ENCODE data around the gene KCNK7.

KCNK7 gene

DNA sequence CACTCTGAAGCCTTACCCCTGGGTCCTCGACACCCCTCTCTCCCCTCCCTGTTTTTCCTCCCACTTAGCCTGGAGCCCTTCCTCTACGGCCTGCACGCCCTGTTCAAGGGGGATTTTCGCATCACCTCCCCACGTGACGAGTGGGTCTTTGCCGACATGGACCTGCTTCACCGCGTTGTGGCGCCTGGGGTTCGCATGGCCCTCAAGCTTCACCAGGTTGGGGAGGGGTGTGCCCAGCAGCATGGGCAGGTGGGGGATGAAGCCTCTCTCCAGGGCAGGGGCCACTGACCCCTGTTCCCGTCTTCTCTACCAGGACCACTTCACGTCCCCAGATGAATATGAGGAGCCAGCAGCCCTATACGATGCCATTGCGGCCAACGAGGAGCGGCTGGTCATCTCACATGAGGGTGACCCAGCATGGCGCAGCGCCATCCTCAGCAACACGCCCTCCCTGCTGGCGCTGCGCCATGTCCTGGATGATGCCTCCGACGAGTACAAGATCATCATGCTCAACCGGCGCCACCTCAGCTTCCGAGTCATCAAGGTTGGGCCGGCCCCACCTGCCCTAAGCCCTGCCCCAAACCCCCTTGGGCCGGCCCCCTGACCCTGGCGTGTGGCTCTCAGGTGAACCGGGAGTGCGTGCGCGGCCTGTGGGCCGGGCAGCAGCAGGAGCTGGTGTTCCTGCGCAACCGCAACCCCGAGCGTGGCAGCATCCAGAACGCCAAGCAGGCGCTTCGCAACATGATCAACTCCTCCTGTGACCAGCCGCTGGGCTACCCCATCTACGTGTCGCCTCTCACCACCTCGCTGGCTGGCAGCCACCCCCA, 39.5 kb upstream of the KCNK7 start:
- Mint-ChIP-seq H3K4me1 (ENCODE audit: low read depth) (peaks cover 32% of the 10 kb centered on the region), H3K27me3 (no peaks in the 10 kb centered on the region), H3K9me3 (ENCODE audit: low read depth) (no peaks in the 10 kb centered on the region), H3K36me3 (no peaks in the 10 kb centered on the region), H3K27ac (no peak overlapping the region), H3K4me3 (no peak overlapping the region)

DNA sequence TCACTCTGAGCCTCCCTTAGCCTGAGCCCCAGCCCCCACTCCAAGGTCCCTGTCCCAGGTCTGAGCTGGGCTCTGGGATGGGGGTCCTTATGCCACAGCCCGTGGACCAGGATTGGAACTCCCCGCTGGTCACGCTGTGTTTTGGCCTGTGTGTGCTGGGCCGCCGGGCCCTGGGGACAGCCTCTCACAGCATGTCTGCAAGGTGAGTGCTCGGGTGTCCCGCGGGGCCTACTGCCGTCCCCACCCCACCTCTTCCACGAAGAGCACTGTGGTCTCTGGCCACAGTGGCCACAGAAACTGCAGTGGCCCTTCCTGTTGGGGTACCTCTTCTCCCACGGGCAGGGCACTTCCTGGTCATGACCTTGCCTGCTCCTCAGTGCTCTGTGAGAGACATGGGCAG, 38.8 kb upstream of the KCNK7 start:
- H3K27me3 Mint-ChIP-seq: no peaks in the 10 kb centered on the region
- no peak overlapping the region for H3K27ac Mint-ChIP-seq
- H3K4me3 Mint-ChIP-seq: no peak overlapping the region
- H3K4me1 Mint-ChIP-seq (ENCODE audit: low read depth): peaks cover 25% of the 10 kb centered on the region
- no peaks in the 10 kb centered on the region for H3K9me3 Mint-ChIP-seq (ENCODE audit: low read depth)
- H3K36me3 Mint-ChIP-seq: no peaks in the 10 kb centered on the region

DNA sequence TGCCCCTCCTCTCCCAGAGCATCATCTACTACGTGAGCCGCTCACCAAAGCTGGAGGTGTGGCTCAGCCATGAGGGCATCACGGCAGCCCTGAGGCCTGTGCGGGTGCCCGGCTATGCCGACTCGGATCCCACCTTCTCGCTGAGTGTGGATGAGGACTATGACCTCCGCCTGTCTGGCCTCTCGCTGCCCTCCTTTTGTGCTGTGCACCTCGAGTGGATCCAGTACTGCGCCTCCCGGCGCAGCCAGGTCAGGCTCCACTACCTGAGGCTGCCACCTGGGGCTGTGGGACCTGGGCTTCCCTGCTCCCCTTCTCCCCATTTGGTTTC, 38.5 kb upstream of the KCNK7 start:
- Mint-ChIP-seq H3K4me3 (no peak overlapping the region), H3K27ac (peak overlapping the region; percentile 34), H3K4me1 (ENCODE audit: low read depth) (peaks cover 25% of the 10 kb centered on the region), H3K27me3 (no peaks in the 10 kb centered on the region), H3K36me3 (no peaks in the 10 kb centered on the region), H3K9me3 (ENCODE audit: low read depth) (no peaks in the 10 kb centered on the region)

DNA sequence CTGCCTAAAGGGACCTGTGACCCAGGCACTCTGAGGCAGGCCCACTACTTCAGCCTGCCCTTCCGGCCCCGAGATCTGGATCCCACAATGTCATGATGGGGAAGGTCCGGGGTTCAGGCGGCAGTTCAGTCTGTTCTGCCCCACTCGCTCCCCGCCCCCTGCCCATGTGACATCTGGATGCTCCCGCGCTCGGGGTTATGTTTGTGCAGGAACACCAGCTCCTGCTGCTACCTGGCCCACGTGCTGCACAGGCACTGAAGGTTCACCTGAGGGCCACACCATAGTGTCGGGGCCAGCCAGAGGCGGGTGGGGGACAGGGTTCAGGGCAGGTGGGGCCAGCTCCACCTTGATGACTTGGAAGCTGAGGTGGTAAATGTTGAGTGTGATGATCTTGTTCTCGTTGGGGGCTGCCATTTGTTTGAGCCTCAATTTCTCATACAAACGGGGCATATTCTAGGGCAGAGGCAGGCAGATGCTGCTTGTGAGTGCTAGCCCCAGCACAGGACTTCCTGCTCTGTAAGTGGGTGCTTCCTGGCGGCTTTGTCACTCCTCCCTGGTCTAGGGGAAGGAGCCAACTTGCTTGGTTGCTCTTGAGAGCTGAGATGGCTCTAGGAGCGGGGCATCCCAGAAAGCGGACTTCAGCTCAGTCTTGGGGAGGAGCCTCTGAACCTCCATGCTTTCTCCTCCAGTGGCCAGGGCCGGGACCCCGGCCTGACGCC, 37.9 kb upstream of the KCNK7 start:
- Mint-ChIP-seq H3K27ac (peak overlapping the region; percentile 42), H3K27me3 (no peaks in the 10 kb centered on the region), H3K9me3 (ENCODE audit: low read depth) (no peaks in the 10 kb centered on the region), H3K4me3 (no peak overlapping the region), H3K4me1 (ENCODE audit: low read depth) (peaks cover 20% of the 10 kb centered on the region), H3K36me3 (no peaks in the 10 kb centered on the region)

DNA sequence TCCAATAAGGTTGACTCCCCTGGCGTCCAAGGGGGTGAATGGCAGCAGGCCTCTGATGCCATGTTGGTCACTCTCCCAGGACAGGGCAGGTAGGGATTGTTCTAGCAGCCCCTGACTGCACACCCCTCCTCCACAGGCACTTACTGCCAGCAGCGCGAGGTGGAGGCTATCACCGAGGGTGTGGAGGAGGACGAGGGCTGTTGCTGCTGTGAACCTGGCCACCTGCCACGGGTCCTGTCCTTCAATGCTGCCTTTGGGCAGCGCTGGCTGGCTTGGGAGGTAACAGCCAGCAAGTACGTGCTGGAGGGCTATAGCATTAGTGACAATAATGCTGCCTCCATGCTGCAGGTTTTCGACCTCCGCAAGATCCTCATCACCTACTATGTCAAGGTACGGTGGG, 34.6 kb upstream of the KCNK7 start:
- no peak overlapping the region for H3K27ac Mint-ChIP-seq
- peaks cover 16% of the 10 kb centered on the region for H3K4me1 Mint-ChIP-seq (ENCODE audit: low read depth)
- H3K9me3 Mint-ChIP-seq (ENCODE audit: low read depth): no peaks in the 10 kb centered on the region
- no peak overlapping the region for H3K4me3 Mint-ChIP-seq
- no peaks in the 10 kb centered on the region for H3K36me3 Mint-ChIP-seq
- H3K27me3 Mint-ChIP-seq: no peaks in the 10 kb centered on the region

DNA sequence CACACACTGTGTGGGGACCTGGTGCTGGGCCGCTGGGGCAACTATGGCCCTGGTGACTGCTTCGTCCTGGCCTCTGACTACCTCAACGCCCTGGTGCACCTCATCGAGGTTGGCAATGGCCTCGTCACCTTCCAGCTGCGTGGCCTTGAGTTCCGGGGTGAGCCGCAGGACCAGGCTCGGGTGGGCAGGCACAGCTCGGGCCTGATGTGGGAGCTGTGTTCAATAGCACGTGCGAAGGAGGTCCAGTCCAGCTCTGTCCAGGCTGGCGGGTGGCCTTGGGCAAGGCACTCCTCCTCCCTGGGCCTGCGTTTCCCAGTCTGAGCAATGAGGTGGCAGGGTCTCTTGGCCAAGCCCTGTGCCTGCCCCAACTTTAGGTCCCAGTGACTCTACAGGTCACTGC, 34.0 kb upstream of the KCNK7 start:
- Mint-ChIP-seq H3K27me3 (no peaks in the 10 kb centered on the region), H3K9me3 (ENCODE audit: low read depth) (no peaks in the 10 kb centered on the region), H3K27ac (no peak overlapping the region), H3K4me1 (ENCODE audit: low read depth) (peaks cover 11% of the 10 kb centered on the region), H3K4me3 (no peak overlapping the region), H3K36me3 (no peaks in the 10 kb centered on the region)

DNA sequence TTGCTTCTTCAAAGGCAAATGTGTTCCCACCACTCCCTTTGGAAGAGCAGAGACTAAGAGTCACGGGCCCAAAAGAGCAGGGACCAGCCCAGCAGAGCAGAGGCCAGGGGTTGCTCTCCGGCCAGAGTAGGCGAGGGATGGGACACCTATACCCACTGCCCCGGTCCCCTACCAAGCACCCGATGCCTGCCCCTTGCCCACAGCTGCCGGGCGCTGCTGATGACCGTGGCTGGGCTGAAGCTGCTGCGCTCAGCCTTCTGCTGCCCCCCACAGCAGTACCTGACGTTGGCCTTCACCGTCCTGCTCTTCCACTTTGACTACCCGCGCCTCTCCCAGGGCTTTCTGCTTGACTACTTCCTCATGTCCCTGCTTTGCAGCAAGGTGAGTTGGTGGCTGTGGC, 31.6 kb upstream of the KCNK7 start:
- Mint-ChIP-seq H3K36me3 (no peaks in the 10 kb centered on the region), H3K27ac (no peak overlapping the region)

DNA sequence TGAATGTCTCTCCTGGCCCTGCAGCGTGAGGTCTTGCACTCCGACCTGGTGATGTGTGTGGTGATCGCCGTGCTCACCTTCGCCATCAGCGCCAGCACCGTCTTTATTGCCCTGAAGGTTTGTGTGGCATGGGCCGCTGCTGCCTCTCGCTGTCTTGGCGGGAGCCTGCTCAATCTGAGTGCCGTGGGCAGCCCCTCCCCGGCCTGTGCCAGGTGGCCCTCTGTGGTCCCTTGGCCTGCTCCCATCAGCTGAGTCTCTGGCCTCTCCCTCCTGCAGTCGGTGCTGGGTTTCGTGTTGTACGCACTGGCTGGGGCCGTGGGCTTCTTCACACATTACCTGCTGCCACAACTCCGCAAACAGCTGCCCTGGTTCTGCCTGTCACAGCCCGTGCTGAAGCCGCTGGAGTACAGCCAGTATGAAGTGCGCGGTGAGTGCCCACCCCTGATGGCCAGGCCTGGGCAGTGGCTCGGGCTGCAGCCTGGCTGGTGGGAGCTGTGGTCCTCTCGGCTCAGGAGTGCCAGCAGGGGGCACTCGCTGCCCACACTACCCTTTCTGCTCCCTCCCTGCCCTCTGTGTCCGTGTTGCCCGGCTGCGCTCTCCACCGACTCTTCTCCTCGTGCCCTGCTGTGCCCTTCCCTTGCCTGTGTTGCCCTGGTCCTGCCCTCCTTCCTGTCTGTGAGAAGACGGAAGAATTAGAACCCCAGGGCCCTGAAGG, 30.2 kb upstream of the KCNK7 start:
- Mint-ChIP-seq H3K36me3 (no peaks in the 10 kb centered on the region), H3K4me1 (ENCODE audit: low read depth) (peaks cover 4% of the 10 kb centered on the region), H3K27me3 (no peaks in the 10 kb centered on the region), H3K4me3 (no peak overlapping the region), H3K9me3 (ENCODE audit: low read depth) (no peaks in the 10 kb centered on the region), H3K27ac (no peak overlapping the region)

More for the DNA sequence above, 31.6 kb upstream of the KCNK7 start:
- Mint-ChIP-seq H3K9me3 (ENCODE audit: low read depth) (no peaks in the 10 kb centered on the region), H3K4me3 (no peak overlapping the region), H3K27me3 (no peaks in the 10 kb centered on the region), H3K4me1 (ENCODE audit: low read depth) (peaks cover 4% of the 10 kb centered on the region)

DNA sequence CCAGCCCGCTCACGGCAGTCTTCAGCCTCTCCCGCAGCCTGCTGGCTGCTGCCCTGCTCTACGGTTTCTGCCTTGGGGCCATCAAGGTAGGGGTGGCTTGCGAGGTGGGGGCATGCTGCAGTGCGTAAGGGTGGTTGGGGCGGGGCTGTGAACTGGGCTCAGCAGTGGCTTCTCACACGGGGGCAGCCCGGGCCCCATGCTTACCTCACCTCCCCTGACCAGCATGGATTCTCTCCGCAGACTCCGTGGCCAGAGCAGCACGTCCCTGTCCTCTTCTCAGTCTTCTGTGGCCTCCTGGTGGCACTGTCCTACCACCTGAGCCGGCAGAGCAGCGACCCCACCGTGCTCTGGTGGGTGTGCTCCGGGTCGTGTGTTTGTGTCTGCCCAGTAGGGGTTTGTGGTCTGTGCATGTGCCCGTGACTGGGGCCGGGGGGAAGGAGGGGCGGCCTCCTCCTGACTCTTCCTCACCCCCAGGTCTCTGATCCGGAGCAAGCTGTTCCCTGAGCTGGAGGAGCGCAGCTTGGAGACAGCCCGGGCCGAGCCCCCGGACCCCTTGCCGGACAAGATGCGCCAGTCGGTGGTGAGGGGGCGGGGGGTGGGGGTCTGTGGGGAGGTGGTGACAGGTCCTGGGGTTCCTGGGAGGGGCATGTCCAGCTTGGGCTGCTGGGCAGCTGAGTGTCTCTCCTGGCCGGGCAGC, 29.5 kb upstream of the KCNK7 start:
- Mint-ChIP-seq H3K4me1 (ENCODE audit: low read depth) (peaks cover 4% of the 10 kb centered on the region), H3K4me3 (no peak overlapping the region), H3K36me3 (no peaks in the 10 kb centered on the region), H3K27me3 (no peaks in the 10 kb centered on the region), H3K9me3 (ENCODE audit: low read depth) (no peaks in the 10 kb centered on the region), H3K27ac (no peak overlapping the region)

DNA sequence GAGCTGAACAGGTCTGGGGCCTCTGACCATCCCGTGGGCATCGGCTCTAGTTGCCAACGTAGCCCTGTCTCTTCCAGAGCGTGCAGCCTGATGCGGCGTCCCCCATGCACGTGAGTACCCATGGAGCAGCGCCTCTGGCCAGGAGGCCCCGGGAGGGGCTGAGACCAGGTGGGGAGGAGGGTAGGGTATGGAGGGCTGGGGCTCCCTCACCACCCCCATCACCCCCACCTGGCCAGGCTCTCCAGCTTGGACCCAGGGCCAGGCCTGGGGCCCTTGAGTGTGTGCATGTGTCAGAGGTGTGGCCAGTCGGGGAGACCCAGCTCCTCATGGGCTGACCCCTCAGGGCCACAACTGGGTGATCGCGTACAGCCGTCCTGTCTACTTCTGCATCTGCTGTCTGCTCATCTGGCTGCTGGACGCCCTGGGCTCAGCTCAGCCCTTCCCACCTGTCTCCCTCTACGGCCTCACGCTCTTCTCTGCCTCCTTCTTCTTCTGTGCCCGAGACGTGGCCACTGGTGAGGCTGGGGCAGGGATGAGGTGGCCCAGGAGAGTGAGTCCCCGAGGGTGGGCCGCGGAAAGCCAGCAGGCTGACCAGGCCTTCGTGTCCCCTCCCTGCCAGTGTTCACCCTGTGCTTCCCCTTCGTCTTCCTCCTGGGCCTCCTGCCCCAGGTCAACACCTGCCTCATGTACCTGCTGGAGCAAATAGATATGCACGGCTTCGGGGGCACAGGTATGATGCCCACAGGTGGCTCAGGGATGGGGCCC, 28.4 kb upstream of the KCNK7 start:
- Mint-ChIP-seq H3K27ac (no peak overlapping the region), H3K27me3 (no peaks in the 10 kb centered on the region), H3K4me3 (peak overlapping the region; percentile 22), H3K9me3 (ENCODE audit: low read depth) (no peaks in the 10 kb centered on the region), H3K4me1 (ENCODE audit: low read depth) (peaks cover 9% of the 10 kb centered on the region), H3K36me3 (no peaks in the 10 kb centered on the region)

DNA sequence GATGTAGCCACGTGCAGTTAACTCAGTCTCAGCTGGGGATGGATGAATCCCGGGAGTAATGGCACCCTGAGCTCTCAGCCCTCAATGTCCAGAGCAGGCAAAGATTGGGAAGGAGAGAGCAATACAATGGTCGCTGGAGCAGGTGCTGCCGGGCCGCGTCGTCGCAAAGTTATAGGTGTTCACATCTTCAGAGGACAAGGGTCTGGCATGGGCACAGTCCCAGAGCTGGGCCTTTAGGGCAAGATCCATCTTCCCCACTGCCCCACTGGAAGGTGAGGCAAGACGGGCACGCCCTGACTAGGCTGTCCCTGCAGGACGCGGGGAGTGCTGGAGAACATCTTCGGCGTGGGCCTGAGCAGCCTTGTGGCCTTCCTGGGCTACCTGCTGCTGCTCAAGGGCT, 27.6 kb upstream of the KCNK7 start:
- no peaks in the 10 kb centered on the region for H3K9me3 Mint-ChIP-seq (ENCODE audit: low read depth)
- no peak overlapping the region for H3K4me3 Mint-ChIP-seq
- H3K27ac Mint-ChIP-seq: no peak overlapping the region
- no peaks in the 10 kb centered on the region for H3K27me3 Mint-ChIP-seq
- peaks cover 10% of the 10 kb centered on the region for H3K4me1 Mint-ChIP-seq (ENCODE audit: low read depth)
- H3K36me3 Mint-ChIP-seq: no peaks in the 10 kb centered on the region

DNA sequence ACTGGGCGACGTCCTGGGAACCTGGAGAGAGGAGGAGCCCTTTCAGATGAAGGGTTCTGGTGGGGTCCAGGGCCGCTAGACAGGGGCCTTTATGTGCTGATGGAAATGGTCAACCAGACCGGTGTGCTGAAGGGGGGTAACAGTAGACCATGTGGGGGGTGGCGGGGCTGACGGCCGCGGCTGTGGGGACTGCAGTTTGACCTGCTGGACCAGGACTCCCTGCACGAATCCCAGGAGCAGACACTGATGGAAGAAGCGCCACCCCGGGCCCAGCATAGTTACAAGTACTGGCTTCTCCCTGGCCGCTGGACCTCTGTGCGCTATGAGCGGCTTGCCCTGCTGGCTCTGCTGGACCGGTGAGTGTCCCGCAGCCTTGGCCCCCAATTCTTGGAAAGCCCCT, 26.4 kb upstream of the KCNK7 start:
- Mint-ChIP-seq H3K4me3 (no peak overlapping the region), H3K36me3 (no peaks in the 10 kb centered on the region), H3K9me3 (ENCODE audit: low read depth) (no peaks in the 10 kb centered on the region), H3K27ac (no peak overlapping the region), H3K4me1 (ENCODE audit: low read depth) (peaks cover 15% of the 10 kb centered on the region), H3K27me3 (no peaks in the 10 kb centered on the region)

DNA sequence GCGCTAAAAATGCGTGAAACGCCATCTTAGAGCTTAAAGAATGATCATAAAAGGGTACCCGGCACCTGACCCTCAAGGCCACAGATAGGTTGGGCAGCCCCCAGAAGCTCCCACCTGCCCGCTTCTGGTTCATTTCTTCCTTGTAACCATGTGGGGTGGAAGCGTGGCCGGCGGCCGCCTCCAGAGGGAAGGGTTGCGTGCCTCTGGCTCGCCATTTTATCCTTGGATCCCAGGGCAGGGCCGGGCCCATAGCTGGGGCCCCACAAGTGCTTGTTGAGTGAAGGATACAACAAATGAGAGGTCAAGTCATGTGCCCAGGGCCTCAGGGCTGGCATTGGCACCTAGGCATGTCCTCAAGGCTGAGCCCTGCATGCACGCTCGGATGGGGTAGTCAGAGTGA, 25.9 kb upstream of the KCNK7 start:
- peaks cover 20% of the 10 kb centered on the region for H3K4me1 Mint-ChIP-seq (ENCODE audit: low read depth)
- no peaks in the 10 kb centered on the region for H3K9me3 Mint-ChIP-seq (ENCODE audit: low read depth)
- no peaks in the 10 kb centered on the region for H3K27me3 Mint-ChIP-seq
- peaks cover 3% of the 10 kb centered on the region for H3K36me3 Mint-ChIP-seq
- H3K4me3 Mint-ChIP-seq: no peak overlapping the region
- H3K27ac Mint-ChIP-seq: no peak overlapping the region

DNA sequence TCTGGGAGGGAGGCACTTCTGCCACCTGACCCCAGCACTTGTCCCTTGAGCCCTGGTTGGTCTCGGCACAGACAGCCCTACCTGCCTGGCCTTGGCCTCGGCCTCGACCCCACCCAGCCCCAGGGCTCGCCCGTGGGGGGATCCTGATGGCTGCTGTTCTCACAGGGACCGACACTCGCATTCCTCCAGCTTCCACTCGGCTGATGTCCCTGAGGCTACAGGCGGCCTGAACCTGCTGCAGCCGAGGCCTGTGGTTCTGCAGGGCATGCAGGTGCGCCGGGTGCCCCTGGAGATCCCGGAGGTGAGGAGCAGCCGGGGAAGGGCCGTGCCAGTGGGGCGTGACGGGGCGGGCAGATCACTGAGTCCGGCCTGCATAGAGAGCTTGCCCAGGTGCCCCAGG, 25.1 kb upstream of the KCNK7 start:
- H3K4me1 Mint-ChIP-seq (ENCODE audit: low read depth): peaks cover 19% of the 10 kb centered on the region
- peaks cover 5% of the 10 kb centered on the region for H3K36me3 Mint-ChIP-seq
- no peak overlapping the region for H3K27ac Mint-ChIP-seq
- H3K4me3 Mint-ChIP-seq: no peak overlapping the region
- H3K9me3 Mint-ChIP-seq (ENCODE audit: low read depth): no peaks in the 10 kb centered on the region
- no peaks in the 10 kb centered on the region for H3K27me3 Mint-ChIP-seq

Measured in activated naive CD8-positive, alpha-beta T cell (primary cell).